GM23248 (cell line): ENCODE results near the gene P2RX2.

ENCODE experiments used
- EZH2 ChIP-seq: fragments of 200-600 bp; sonication (generic); IDR thresholded peaks from 2 replicates; pipeline ENCODE4 v1.6.1; 2018; ENCODE audit warnings: antibody characterized with exemption, mild to moderate bottlenecking; ENCODE audit not compliant: insufficient read depth, poor library complexity, severe bottlenecking
- EZH2phosphoT487 ChIP-seq: fragments of 200-600 bp; sonication (generic); IDR thresholded peaks from 2 replicates; pipeline ENCODE4 v1.6.1; 2018; ENCODE audit warnings: antibody characterized with exemption, moderate library complexity, mild to moderate bottlenecking, low read depth; ENCODE audit not compliant: insufficient read depth

GRCh38 chr12:132582058-132582420 is 36.5 kb upstream of the P2RX2 start:
- TF ChIP-seq EZH2 (no peak), EZH2phosphoT487 (no peak)
